Germinal center (tissue), 1 donor: ENCODE measurements around the gene TEAD2.
"Not testable (repeated sequence)": the region's sequence is repeated elsewhere in the genome, so short reads cannot be mapped to it uniquely, and the experiment has no call there.

Experiments
- DNase-seq: peaks from one replicate; pipeline ENCODE4 v3.0.0; 2012; ENCODE audit warnings: mixed read lengths, low spot score

The TEAD2 gene

GRCh38 chr19:49333418-49333805, 28.8 kb downstream of the TEAD2 start:
- DNase-seq: no peak

DNA sequence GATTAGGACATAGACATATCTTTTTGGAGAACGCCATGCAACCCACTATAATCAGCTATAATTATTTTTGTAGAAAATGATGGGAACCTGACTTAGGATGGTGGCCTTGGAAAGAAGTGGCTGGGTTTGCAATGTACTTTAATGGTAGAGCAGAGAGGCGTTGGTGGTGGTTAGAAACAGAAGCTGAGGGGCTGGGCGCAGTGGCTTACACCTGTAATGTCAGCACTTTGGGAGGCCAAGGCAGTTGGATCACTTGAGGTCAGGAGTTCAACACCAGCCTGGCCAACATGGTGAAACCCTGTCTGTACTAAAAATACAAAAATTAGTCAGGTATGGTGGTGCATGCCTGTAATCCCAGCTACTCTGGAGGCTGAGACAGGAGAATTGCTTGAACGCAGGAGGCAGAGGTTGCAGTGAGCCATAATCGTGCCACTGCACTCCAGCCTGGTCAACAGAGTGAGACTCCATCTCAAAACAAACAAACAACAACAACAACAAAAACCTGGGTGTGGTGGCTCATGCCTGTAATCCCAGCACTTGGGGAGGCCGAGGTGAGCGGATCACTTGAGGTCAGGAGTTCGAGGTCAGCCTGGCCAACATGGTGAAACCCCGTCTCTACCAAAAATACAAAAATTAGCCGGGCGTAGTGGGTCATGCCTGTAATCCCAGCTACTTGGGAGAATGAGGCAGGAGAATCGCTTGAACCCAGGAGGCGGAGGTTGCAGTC, 29.4 kb downstream of the TEAD2 start:
- DNase-seq: not testable (repeated sequence)

DNA sequence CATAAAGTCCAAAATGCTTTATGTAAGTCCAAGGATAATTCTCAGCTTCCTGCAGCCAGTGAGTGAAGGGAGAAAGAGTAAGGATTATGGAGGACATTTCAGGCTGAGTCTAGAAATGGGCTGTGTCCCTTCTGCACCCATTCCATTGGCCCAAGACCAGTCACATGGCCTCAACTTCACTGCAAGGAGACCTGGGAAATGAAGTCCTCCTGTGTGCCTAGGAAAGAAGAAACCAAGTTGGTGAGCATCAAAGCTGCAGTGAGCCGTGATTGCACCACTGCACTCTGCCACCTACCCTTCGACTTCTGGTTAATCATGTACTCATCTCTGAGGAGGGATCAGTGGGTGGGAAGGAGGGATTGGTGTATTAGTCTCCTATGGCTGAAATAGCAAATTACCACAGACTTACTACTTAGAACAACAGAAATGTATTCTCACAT, 30.6 kb downstream of the TEAD2 start:
- peak; percentile 77 for DNase-seq

- not testable (repeated sequence) for DNase-seq
Measured at GRCh38 chr19:49331187-49331586, 31.0 kb downstream of the TEAD2 start.

DNA sequence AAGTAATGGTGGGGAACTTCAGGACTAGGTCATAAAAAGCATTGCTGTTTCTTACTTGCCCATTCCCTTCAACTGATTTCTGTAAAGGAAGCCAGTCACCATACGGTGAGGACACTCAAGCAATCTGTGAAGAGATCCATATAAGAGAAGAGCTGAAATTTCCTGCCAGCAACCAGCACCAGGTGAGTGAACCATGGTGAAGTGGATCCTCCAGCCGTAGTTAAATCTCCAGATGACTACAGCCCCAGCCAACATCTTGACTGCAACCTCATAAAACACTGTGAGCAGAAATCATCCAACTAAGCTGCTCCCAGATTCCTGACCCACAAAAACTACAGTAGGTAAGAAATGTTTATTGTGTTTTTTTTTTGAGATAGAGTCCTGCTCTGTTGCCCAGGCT, 33.5 kb downstream of the TEAD2 start:
- no peak for DNase-seq

DNA sequence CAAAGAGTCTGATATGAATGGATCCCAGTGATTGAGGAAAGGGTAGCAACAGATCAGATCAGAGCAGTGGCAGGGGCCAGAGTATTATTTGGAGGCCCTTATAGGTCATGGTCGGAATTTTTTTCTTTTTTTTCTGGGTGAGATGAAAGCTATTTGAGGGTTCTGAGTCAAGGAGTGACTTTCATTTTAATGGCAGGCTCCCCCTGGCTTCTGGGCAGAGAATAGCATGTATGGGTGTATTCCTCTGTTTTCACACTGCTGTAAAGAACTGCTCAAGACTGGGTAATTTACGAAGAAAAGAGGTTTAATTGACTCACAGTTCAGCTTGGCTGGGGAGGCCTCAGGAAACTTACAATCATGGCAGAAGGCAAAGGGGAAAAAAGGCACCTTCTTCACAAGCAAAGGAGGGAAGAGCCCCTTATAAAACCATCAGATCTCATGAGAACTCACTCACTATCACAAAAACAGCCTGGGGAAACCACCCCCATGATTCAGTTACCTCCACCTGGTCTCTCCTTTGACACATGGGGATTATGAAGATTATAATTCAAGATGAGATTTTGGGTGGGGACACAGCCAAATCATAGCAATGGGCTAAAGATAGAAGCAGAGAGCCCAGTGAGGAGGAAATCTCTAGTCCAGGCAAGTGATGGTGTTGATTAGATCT, 34.2 kb downstream of the TEAD2 start:
- peak; percentile 48 for DNase-seq

DNA sequence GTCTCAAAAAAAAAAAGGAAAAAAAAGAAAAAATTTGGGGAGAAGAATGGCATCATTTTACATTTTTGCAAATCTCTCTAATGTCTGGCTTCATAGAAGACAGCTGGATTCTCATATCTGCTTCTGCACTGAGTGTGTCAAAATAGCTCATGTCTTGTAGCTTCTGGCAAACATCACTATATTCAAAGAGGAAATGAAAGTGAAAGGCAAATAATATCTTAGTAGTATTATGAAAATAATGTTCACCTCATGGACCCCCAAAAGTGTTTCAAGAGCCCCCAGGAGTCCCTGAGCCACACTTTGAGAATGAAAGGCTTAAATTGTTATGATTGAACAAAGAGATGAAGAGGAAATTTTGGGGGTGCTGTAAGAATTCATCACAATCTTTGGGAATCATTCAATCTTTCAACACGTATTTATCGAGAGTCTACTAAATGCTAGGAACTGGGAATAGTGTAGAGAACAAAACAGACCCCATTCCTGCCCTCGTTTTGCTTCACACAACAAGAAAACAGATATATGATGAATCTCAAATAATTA, 36.0 kb downstream of the TEAD2 start:
- DNase-seq: peak; percentile 74

GRCh38 chr19:49325756-49326155, 36.5 kb downstream of the TEAD2 start:
- not testable (repeated sequence) for DNase-seq

GRCh38 chr19:49324801-49325576, 37.2 kb downstream of the TEAD2 start, which contains the start of gene SLC6A16:
Gene SLC6A16 (minus strand): TSS chr19:49325191. CDS start chr19:49311347, 13,844 bp downstream.
- DNase-seq: no peak

GRCh38 chr19:49318296-49318695, 43.9 kb downstream of the TEAD2 start:
- DNase-seq: no peak

- DNase-seq: no peak
Measured at GRCh38 chr19:49316284-49316683, 45.9 kb downstream of the TEAD2 start.

DNA sequence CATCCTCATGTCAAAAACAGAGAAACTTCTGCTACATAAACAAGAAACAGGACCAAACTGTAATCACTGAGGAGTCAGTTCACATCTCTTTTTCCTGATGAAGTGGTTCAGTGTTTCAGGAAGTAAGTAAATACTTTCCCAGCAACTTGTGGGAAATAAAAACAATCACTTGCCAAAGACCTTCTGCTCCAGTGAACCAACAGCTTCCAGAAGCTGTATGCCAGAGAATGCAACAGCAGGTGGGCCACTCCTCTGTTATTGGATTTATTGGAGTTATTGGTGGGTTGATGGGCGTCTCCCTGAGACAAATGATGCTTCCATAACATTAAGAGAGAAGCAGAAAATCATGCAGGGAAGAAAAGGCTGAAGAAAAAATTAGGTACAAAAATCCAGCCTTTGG, 47.1 kb downstream of the TEAD2 start:
- DNase-seq: no peak

DNA sequence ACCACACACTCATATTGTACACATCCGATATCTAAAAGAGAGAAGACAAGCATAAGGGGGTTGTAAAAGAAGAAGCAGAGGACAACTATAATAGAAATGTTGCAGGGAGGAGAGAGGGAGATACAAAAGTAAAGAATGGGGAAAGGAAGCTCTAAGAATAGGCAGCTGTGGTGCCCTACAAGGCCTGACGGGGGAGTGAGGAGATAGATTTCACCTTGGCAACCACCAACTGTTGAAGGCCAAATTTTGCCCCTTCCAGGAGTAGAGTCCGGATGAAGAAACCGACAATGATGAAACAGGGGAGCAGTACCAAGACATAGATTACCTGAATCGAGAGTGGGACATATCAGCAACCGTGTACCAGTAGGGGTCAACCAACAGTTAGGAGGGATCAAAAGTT, 53.1 kb downstream of the TEAD2 start:
- DNase-seq: no peak

GRCh38 chr19:49306734-49307133, 55.5 kb downstream of the TEAD2 start:
- DNase-seq: peak; percentile 39

DNA sequence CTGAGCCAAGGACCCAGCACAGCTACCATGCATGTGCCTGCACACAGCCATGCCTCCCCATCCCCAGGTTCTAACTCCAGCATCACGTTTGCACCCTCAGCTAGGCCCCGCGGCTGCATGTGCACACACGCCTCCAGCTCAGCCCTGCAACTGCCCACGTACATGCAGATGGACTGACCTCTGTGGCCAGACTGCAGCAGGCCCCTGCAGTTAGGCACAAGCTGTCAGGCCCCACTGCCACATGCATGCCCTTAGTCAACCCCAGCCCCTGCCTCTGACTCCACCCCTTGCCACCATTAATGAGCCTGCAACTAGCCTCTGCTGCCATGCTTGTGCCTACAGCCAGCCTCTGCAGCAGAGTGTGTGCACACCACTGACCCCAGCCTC, 60.4 kb downstream of the TEAD2 start:
- DNase-seq: no peak

DNA sequence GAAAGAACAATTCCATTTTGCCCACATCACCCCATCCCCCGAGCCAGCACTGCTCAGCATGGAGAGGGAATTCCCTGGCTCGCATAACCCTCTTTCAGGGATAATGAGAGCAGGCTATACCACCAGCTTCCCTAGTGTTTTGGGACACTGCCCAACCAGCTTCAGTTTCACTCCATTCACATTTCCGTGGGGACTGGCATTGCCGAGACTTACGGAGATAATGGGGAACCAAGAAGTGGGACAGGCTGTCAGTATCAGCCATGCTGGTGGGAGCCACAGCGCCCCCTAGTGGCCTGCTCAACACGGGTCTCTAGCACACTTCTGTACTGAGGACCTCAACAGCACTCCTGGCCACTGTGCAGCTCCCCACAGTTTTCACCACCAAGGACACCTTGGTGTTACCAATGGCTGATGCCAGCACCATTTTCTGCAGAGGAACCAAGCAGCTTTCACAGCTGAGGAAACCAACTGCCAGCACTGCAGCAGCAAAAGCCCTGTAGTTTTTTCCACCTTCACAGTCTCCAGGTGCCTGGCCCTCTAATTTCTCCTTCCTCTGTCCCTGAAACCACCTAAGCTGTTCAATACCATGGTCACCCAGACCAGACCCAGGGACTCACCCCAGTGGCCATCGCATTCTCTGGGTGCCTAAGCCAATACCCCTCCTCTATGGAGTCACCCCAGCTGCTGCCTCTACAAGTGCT, 60.9 kb downstream of the TEAD2 start:
- DNase-seq: peak; percentile 88

GRCh38 chr19:49298653-49299052, 63.6 kb downstream of the TEAD2 start:
- DNase-seq: not testable (repeated sequence)

DNA sequence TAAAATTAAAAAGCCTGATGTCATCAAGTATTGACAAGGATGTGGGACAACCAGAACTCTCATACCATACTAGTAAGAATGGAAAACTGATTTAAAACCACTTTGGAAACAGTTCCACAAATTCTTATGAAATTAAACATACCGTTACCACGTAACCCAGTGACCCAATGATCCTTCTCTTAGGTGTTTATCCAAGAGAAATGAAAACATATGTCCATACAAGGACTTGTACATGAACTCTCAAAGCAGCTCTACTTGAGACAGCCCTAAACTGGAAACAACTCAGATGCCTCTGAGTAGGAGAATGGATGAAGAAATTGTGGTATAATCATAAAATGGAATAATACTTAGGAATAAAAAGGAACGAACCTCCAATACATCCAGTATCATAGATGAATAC, 64.8 kb downstream of the TEAD2 start:
- no peak for DNase-seq

DNA sequence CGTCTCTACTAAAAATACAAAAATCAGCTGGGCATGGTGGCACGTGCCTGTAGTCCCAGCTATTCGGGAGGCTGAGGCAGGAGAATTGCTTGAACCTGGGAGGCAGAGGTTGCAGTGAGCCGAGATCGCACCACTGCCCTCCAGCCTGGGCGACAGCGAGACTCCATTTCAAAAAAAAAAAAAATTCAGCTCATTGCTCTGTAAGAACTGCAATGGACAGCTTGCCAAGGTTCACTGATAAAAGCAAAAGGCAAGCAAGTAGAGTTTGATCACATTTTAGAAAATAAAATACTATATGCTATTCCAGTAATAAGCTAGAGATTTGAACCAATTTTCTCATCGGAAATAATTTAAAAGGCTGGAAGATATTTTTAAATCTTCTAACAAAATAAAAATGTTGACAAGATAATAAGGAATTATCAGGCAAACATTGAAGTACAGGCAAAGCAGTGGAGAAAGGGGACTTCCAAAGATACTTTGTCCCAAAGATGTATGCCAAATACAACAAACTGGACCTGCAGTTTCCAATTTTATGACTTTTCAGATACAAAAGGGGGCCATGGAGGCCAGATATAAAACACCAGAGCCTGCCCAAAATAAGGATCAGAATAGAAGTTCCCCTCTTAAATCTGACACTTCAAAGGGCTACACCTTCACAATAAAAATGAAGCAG, 66.9 kb downstream of the TEAD2 start:
- no peak for DNase-seq

DNA sequence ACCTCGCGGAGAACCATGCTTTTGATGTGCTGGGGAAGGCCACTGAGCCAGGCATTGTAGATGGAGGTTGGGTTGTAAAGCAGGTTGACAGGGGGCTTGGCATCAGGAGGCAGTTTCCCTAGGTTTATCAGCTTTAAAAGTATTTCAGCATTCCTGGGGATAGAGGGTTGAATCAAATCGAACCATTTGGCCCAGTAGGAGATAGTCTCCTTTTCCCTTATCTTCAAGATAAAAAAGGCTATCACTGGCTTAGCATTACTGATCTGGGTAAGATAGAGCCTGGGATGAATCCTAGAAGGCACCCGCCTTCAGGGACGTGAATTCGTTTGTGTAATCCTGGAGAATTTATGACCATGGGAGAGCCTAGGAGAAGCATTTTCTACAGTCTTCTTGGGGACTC, 67.8 kb downstream of the TEAD2 start:
- no peak for DNase-seq
